H9 (cell line): ENCODE measurements around the gene MYL1. TPM values are rescaled to one million over a fixed set of nuclear protein-coding genes. Genes with fewer than 3 reads are reported as not detected.

Source experiments
- DNase-seq: peaks from one replicate; pipeline ENCODE4 v3.0.0-alpha.2; 2017
- H2AFZ ChIP-seq: one replicate; pipeline ENCODE4 v1.6.1; 2013; ENCODE audit warnings: mild to moderate bottlenecking, low read length, control low read depth, moderate library complexity
- H2AK5ac ChIP-seq: 2 replicates; pipeline ENCODE4 v1.6.1; 2013; ENCODE audit warnings: low read length, control low read depth, mixed read lengths; ENCODE audit not compliant: insufficient read length
- H2BK120ac ChIP-seq: one replicate; pipeline ENCODE4 v1.6.1; 2013; ENCODE audit warnings: low read depth, mild to moderate bottlenecking, low read length, control low read depth, inconsistent platforms; ENCODE audit not compliant: poor library complexity, severe bottlenecking
- H2BK12ac ChIP-seq: 2 replicates; pipeline ENCODE4 v1.6.1; 2013; ENCODE audit warnings: low read length, control low read depth, mixed read lengths, low read depth; ENCODE audit not compliant: insufficient read length
- H2BK15ac ChIP-seq: 2 replicates; pipeline ENCODE4 v1.6.1; 2013; ENCODE audit warnings: low read depth, low read length, control low read depth
- H2BK20ac ChIP-seq: one replicate; pipeline ENCODE4 v1.6.1; 2013; ENCODE audit warnings: low read depth, mild to moderate bottlenecking, low read length, control low read depth, inconsistent platforms; ENCODE audit not compliant: poor library complexity, severe bottlenecking
- H2BK5ac ChIP-seq: 2 replicates; pipeline ENCODE4 v1.6.1; 2013; ENCODE audit warnings: low read length, control low read depth, mixed read lengths; ENCODE audit not compliant: insufficient read length
- H3K14ac ChIP-seq: 2 replicates; pipeline ENCODE4 v1.6.1; 2013; ENCODE audit warnings: low read length, control low read depth; ENCODE audit not compliant: insufficient read depth
- H3K18ac ChIP-seq: 2 replicates; pipeline ENCODE4 v1.6.1; 2013; ENCODE audit warnings: low read depth, mild to moderate bottlenecking, mixed read lengths, low read length, control low read depth; ENCODE audit not compliant: insufficient read length
- H3K23ac ChIP-seq: 2 replicates; pipeline ENCODE4 v1.6.1; 2013; ENCODE audit warnings: low read length, control low read depth, mixed read lengths, low read depth; ENCODE audit not compliant: insufficient read length
- H3K23me2 ChIP-seq: 2 replicates; pipeline ENCODE4 v1.6.1; 2013; ENCODE audit warnings: low read depth, mild to moderate bottlenecking, mixed read lengths, low read length, control low read depth; ENCODE audit not compliant: insufficient read length, poor library complexity, severe bottlenecking
- H3K27ac ChIP-seq: 2 replicates; pipeline ENCODE4 v1.5.1; 2013; ENCODE audit warnings: low read length, control low read depth, mixed read lengths, low read depth; ENCODE audit not compliant: insufficient read length
- H3K27me3 ChIP-seq: 2 replicates; pipeline ENCODE4 v1.6.1; 2013; ENCODE audit warnings: low read length, control low read depth, inconsistent platforms; ENCODE audit not compliant: insufficient read depth
- H3K4ac ChIP-seq: 2 replicates; pipeline ENCODE4 v1.6.1; 2013; ENCODE audit warnings: low read depth, mild to moderate bottlenecking, control low read depth, inconsistent platforms, low read length, moderate library complexity
- H3K4me1 ChIP-seq: 2 replicates; pipeline ENCODE4 v1.6.1; 2013; ENCODE audit warnings: low read length, control low read depth, inconsistent platforms; ENCODE audit not compliant: insufficient read depth
- H3K4me2 ChIP-seq: 2 replicates; pipeline ENCODE4 v1.6.1; 2013; ENCODE audit warnings: low read length, control low read depth, mixed read lengths; ENCODE audit not compliant: insufficient read length, insufficient read depth
- H3K56ac ChIP-seq: 2 replicates; pipeline ENCODE4 v1.6.1; 2013; ENCODE audit warnings: low read depth, mild to moderate bottlenecking, mixed read lengths, low read length, control low read depth; ENCODE audit not compliant: insufficient read length
- H3K79me1 ChIP-seq: 2 replicates; pipeline ENCODE4 v1.6.1; 2013; ENCODE audit warnings: low read depth, mild to moderate bottlenecking, moderate library complexity, low read length, control low read depth, inconsistent platforms; ENCODE audit not compliant: insufficient read depth, poor library complexity, severe bottlenecking
- H3K79me2 ChIP-seq: 2 replicates; pipeline ENCODE4 v1.6.1; 2013; ENCODE audit warnings: low read length, control low read depth, inconsistent platforms; ENCODE audit not compliant: insufficient read depth
- H3K9ac ChIP-seq: 2 replicates; pipeline ENCODE4 v1.6.1; 2013; ENCODE audit warnings: low read length, control low read depth, mixed read lengths; ENCODE audit not compliant: insufficient read length; ENCODE audit errors: extremely low read depth
- H3K9me3 ChIP-seq: one replicate; pipeline ENCODE4 v1.6.1; 2013; ENCODE audit warnings: low read depth, low read length, inconsistent platforms; ENCODE audit not compliant: control insufficient read depth
- H3T11ph ChIP-seq: one replicate; pipeline ENCODE4 v1.6.1; 2013; ENCODE audit warnings: mild to moderate bottlenecking, low read length, control low read depth, inconsistent platforms
- H4K20me1 ChIP-seq: one replicate; pipeline ENCODE4 v1.6.1; 2013; ENCODE audit not compliant: control insufficient read depth, insufficient read length, insufficient read depth
- H4K5ac ChIP-seq: 2 replicates; pipeline ENCODE4 v1.6.1; 2013; ENCODE audit warnings: low read depth, mild to moderate bottlenecking, mixed read lengths, low read length, control low read depth; ENCODE audit not compliant: insufficient read length
- H4K8ac ChIP-seq: replicated peaks from 2 replicates; pipeline ENCODE4 v1.6.1; 2013; ENCODE audit warnings: low read length, control low read depth, mixed read lengths, low read depth; ENCODE audit not compliant: insufficient read length
- H4K91ac ChIP-seq: 2 replicates; pipeline ENCODE4 v1.6.1; 2013; ENCODE audit warnings: low read depth, mild to moderate bottlenecking, moderate library complexity, mixed read lengths, low read length, control low read depth; ENCODE audit not compliant: insufficient read length
- H3K27ac Mint-ChIP-seq, 3 experiments: 2 replicates in 2 of 3; 3 replicates in 1 of 3; pipeline ENCODE4 v1.8.0; 2020 to 2021; ENCODE audit warnings: mixed read lengths in 3 of 3, mild to moderate bottlenecking in 1 of 3, moderate library complexity in 1 of 3
- H3K27me3 Mint-ChIP-seq: 2 replicates; pipeline ENCODE4 v1.8.0; 2021; ENCODE audit warnings: low read depth, mild to moderate bottlenecking, moderate library complexity, mixed read lengths
- H3K36me3 Mint-ChIP-seq, 3 experiments: 2 replicates in 2 of 3; 3 replicates in 1 of 3; pipeline ENCODE4 v1.8.0; 2020 to 2021; ENCODE audit warnings: low read depth in 3 of 3, mixed read lengths in 3 of 3; ENCODE audit not compliant: insufficient read depth in 1 of 3
- H3K4me1 Mint-ChIP-seq, 2 experiments: 2 replicates each; pipeline ENCODE4 v1.8.0; 2020; ENCODE audit warnings: mixed read lengths in 2 of 2
- H3K4me3 Mint-ChIP-seq, 2 experiments: 2 replicates in 1 of 2; 3 replicates in 1 of 2; pipeline ENCODE4 v1.8.0; 2020 to 2021; ENCODE audit warnings: mild to moderate bottlenecking in 2 of 2, mixed read lengths in 2 of 2, moderate library complexity in 1 of 2
- H3K9me3 Mint-ChIP-seq, 2 experiments: 2 replicates in 1 of 2; 3 replicates in 1 of 2; pipeline ENCODE4 v1.8.0; 2020; ENCODE audit warnings: mild to moderate bottlenecking in 2 of 2, mixed read lengths in 2 of 2, moderate library complexity in 1 of 2
- WGBS: extraction: QIAGEN DNeasy Blood & Tissue Kit; methylation state at CpG from one replicate; pipeline ENCODE4 v1.1.7; 2013; ENCODE audit warnings: missing lambda C conversion rate, low lambda C conversion rate, mixed read lengths; ENCODE audit not compliant: insufficient read length; ENCODE audit errors: extremely low coverage; 5-methylcytosine and 5-hydroxymethylcytosine counted together
- total RNA-seq: library from RNA; stranded (reverse); gene quantifications from 2 replicates; pipeline ENCODE4 v1.2.1, GENCODE V29; 2021
- TF ChIP-seq, protein P1 (sequence below): fragments of 200-600 bp; sonication (generic); conservative IDR thresholded peaks from 3 replicates; pipeline ENCODE4 v1.8.0; 2021; ENCODE audit warnings: antibody characterized with exemption, mild to moderate bottlenecking

MYL1 gene
- total RNA-seq, 1 experiment from 2014 or later = not detected

DNA sequence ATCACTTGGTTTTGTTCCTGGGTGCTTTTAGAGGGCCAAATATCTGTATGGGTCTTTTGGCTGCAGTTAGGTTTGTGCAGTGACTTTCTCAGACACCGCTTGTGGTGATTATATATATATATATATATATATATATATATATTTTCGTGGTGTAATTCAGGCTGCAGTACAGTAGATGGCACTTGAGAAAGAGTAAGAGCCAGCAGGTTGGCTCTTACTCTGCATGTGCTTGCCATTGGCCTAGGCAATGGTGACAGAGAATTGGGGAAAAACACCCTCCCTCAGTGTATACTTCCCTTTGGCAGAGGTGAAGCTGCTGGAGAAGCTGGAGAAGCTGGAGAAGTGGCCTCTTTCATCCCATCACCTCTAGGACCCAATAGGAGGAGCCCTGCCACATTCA is 22.2 kb upstream of the MYL1 start:
- Histone ChIP-seq H3K27me3 (no peaks in the 10 kb centered on the region), H3K23me2 (no peaks in the 10 kb centered on the region), H2BK15ac (no peak overlapping the region), H3K79me1 (no peaks in the 10 kb centered on the region), H4K91ac (no peak overlapping the region), H4K20me1 (no peaks in the 10 kb centered on the region), H2BK12ac (no peak overlapping the region), H2AFZ (no peak overlapping the region), H3K9ac (no peak overlapping the region), H3K56ac (no peak overlapping the region), H2AK5ac (no peak overlapping the region), H3K4me1 (no peaks in the 10 kb centered on the region), H4K8ac (no peak overlapping the region), H3K9me3 (no peaks in the 10 kb centered on the region), H3K4ac (no peak overlapping the region), H2BK120ac (no peak overlapping the region), H2BK20ac (no peak overlapping the region), H3K27ac (no peak overlapping the region), H2BK5ac (no peak overlapping the region), H3K18ac (no peak overlapping the region), H3T11ph (no peak overlapping the region), H3K4me2 (no peak overlapping the region), H3K14ac (no peak overlapping the region), H3K79me2 (no peaks in the 10 kb centered on the region), H4K5ac (no peak overlapping the region), H3K23ac (no peak overlapping the region)
- DNase-seq = no peak
- H3K4me1 Mint-ChIP-seq = no peaks in the 10 kb centered on the region
- H3K27ac Mint-ChIP-seq = no peak overlapping the region
- H3K9me3 Mint-ChIP-seq = peaks cover 3 to 5% of the 10 kb centered on the region in 2 experiments; a peak in 3 of 5 replicates
- H3K27me3 Mint-ChIP-seq = peaks cover 2% of the 10 kb centered on the region
- no CpG with 5 or more reads among the region's 2 CpGs for WGBS
- H3K36me3 Mint-ChIP-seq = no peaks in the 10 kb centered on the region
- no peak overlapping the region for H3K4me3 Mint-ChIP-seq
- TF ChIP-seq, protein P1, sequence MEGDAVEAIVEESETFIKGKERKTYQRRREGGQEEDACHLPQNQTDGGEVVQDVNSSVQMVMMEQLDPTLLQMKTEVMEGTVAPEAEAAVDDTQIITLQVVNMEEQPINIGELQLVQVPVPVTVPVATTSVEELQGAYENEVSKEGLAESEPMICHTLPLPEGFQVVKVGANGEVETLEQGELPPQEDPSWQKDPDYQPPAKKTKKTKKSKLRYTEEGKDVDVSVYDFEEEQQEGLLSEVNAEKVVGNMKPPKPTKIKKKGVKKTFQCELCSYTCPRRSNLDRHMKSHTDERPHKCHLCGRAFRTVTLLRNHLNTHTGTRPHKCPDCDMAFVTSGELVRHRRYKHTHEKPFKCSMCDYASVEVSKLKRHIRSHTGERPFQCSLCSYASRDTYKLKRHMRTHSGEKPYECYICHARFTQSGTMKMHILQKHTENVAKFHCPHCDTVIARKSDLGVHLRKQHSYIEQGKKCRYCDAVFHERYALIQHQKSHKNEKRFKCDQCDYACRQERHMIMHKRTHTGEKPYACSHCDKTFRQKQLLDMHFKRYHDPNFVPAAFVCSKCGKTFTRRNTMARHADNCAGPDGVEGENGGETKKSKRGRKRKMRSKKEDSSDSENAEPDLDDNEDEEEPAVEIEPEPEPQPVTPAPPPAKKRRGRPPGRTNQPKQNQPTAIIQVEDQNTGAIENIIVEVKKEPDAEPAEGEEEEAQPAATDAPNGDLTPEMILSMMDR = peak; percentile 30; the same call in 1 of the 3 replicates
